Activated T-cell treated with anti-CD3 and anti-CD28 coated beads, Interleukin-2, amount 50 U/mL, for 72 hours (primary cell): ENCODE results near the gene FBXO9. TPM values are rescaled to one million over a fixed set of nuclear protein-coding genes. Genes with fewer than 3 reads are reported as not detected.

ENCODE experiments used
- ATAC-seq, 2 donors: fragments of 150-1000 bp; cut with Tn5 transposase; replicated peaks in 1 of 2; 2 replicates each; pipeline ENCODE4 v1.10.0; 2021; ENCODE audit warnings: moderate library complexity in 2 of 2, mild to moderate bottlenecking in 1 of 2
- DNase-seq, 2 donors: peaks; one replicate each; pipeline ENCODE4 v3.0.0; 2021 to 2022; ENCODE audit warnings: mixed read lengths in 1 of 2
- H3K27ac Mint-ChIP-seq: one replicate; pipeline ENCODE4 v1.8.0; 2022; ENCODE audit warnings: mild to moderate bottlenecking, moderate library complexity, mixed read lengths
- H3K27me3 Mint-ChIP-seq: one replicate; pipeline ENCODE4 v1.8.0; 2022; ENCODE audit warnings: low read depth, mixed read lengths
- H3K36me3 Mint-ChIP-seq, 2 donors: one replicate each; pipeline ENCODE4 v1.8.0; 2022; ENCODE audit warnings: mixed read lengths in 2 of 2, mild to moderate bottlenecking in 1 of 2; ENCODE audit not compliant: insufficient read depth in 2 of 2
- H3K4me1 Mint-ChIP-seq: one replicate; pipeline ENCODE4 v1.8.0; 2022; ENCODE audit warnings: low read depth, mixed read lengths
- H3K4me3 Mint-ChIP-seq, 2 donors: one replicate each; pipeline ENCODE4 v1.8.0; 2022; ENCODE audit warnings: mild to moderate bottlenecking in 2 of 2, mixed read lengths in 2 of 2, moderate library complexity in 2 of 2
- H3K9me3 Mint-ChIP-seq, 2 donors: one replicate each; pipeline ENCODE4 v1.8.0; 2022; ENCODE audit warnings: mixed read lengths in 2 of 2
- total RNA-seq, 2 donors: library from RNA; stranded (reverse); gene quantifications; one replicate each; pipeline ENCODE4 v1.2.3, GENCODE V29; 2022

Gene FBXO9
- total RNA-seq, 2 donors from 2014 or later: 77.2 to 103 TPM

- ATAC-seq: no peak
- H3K27ac Mint-ChIP-seq: no peak overlapping the region
- no peak overlapping the region for H3K4me3 Mint-ChIP-seq
- peaks cover 6% of the 10 kb centered on the region for H3K27me3 Mint-ChIP-seq
- H3K4me1 Mint-ChIP-seq: peaks cover 6% of the 10 kb centered on the region
- H3K9me3 Mint-ChIP-seq: no peaks in the 10 kb centered on the region
- H3K36me3 Mint-ChIP-seq: no peaks in the 10 kb centered on the region
- DNase-seq: no peak
Observed at GRCh38 chr6:53136000-53136609, 70.9 kb downstream of the FBXO9 start.

DNA sequence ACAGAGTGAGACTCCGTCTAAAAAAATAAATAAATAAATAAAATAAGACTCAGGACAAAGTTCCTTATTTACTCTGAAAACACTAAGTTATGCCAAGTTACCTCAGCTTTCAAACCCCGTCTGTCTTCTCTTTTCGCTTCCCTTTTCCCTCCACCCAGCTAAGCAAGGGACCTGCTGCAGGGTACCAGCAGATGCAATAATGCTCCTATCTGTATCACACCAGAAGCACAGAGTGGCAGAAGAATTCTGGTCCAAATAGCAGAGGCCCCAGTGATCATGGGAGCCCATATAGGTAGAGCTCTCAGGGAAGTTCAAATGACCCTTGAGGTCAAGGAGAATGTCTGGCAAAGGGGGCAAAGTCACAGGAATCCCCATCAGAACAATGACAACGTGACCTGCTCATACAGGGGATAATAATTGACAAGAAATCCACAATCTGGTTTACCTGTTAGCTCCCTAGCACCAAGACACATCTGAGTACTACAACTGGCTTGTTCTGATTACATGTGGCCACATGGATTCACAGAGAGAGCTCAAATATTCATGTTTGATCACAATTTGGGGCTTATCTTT is 74.7 kb downstream of the FBXO9 start:
- Mint-ChIP-seq H3K36me3 (no peaks in the 10 kb centered on the region), H3K27me3 (peaks cover 6% of the 10 kb centered on the region), H3K9me3 (no peaks in the 10 kb centered on the region), H3K4me3 (no peak overlapping the region), H3K4me1 (peaks cover 4% of the 10 kb centered on the region), H3K27ac (no peak overlapping the region)
- ATAC-seq (no peak), DNase-seq (no peak)

DNA sequence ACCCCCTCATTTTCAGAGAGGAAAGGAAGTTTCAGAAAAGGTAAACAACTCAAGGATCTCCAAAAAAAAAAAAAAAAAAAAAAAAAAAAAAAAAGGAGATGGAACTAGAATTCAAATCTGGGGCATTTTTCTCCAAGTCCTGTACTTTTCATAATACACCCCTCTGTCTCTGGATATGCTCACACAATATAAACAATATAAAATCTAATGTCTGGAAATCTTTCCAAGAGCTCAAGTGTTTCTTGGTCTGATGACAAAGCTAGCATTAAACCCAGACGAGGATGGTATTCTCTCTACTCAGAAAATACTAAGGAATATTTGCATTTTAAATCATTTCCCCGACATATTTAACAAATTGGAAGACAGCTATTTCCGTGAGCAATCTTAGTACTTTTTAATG is 77.6 kb downstream of the FBXO9 start:
- no peak overlapping the region for H3K27ac Mint-ChIP-seq
- ATAC-seq (no peak), DNase-seq (no peak)
- peaks cover 5% of the 10 kb centered on the region for H3K4me1 Mint-ChIP-seq
- H3K27me3 Mint-ChIP-seq: peaks cover 6% of the 10 kb centered on the region
- no peaks in the 10 kb centered on the region for H3K9me3 Mint-ChIP-seq
- H3K36me3 Mint-ChIP-seq: no peaks in the 10 kb centered on the region
- no peak overlapping the region for H3K4me3 Mint-ChIP-seq

- ATAC-seq (no peak), DNase-seq (no peak)
- H3K27ac Mint-ChIP-seq: no peak overlapping the region
Observed at GRCh38 chr6:53143710-53144109, 78.5 kb downstream of the FBXO9 start.

DNA sequence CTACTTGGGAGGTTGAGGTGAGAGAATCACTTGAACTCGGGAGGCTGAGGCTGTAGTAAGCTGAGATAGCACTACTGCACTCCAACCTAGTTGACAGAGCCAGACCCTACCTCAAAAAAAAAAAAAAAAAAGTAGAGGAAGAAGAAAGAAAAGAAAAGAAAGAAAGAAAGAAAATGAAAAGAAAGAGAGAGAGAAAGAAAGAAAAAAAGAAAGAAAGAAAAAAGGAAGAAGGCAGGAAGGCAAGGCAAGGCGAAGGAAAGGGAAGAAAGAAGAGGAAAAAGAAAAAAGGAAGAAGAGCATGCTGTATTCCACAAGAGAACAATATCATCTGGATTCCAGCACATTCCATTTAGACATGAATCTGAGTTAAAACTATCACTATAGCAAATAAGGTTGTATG is 79.6 kb downstream of the FBXO9 start:
- ATAC-seq (no peak), DNase-seq (no peak)
- no peak overlapping the region for H3K27ac Mint-ChIP-seq
- H3K9me3 Mint-ChIP-seq: no peaks in the 10 kb centered on the region
- H3K27me3 Mint-ChIP-seq: peaks cover 6% of the 10 kb centered on the region
- H3K4me3 Mint-ChIP-seq: no peak overlapping the region
- peaks cover 5% of the 10 kb centered on the region for H3K4me1 Mint-ChIP-seq
- H3K36me3 Mint-ChIP-seq: no peaks in the 10 kb centered on the region

More at GRCh38 chr6:53143710-53144109, 78.5 kb downstream of the FBXO9 start:
- Mint-ChIP-seq H3K4me3 (no peak overlapping the region), H3K27me3 (peaks cover 6% of the 10 kb centered on the region), H3K36me3 (no peaks in the 10 kb centered on the region), H3K9me3 (no peaks in the 10 kb centered on the region), H3K4me1 (peaks cover 5% of the 10 kb centered on the region)

DNA sequence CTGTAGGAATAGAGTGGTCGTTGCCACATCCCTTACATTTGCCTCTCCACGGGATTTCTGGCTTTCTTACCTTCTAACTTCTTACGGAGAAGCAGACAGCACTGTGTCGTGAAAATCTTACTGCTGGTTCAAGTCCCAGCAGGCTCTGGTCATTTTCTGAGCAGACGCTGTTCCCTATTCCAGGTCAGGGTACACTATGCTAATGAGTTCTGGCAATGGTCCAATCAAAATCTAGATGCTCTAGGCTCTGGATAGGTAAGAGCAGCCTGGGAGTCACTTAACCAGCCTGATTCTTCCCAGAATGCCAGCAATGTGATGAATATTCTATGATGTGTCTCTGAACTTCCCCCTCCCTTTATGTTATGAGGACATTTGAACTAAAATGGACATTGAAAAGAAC is 83.5 kb downstream of the FBXO9 start, which contains the start of gene GCM1:
Gene GCM1 (minus strand): TSS at position 158 of the 400 bp plus-strand sequence. CDS start 3,209 bp downstream, outside the sequence.
- no peak within 1 kb of the TSS for H3K4me3 Mint-ChIP-seq
- H3K27ac Mint-ChIP-seq: no peak within 1 kb of the TSS
- ATAC-seq (no peak), DNase-seq (no peak)
- H3K9me3 Mint-ChIP-seq: no peaks in the 10 kb centered on the region
- H3K4me1 Mint-ChIP-seq: peaks cover 5% of the 10 kb centered on the region
- H3K36me3 Mint-ChIP-seq: no peaks in the 10 kb centered on the region
- H3K27me3 Mint-ChIP-seq: peaks cover 8% of the 10 kb centered on the region

Other genes with a start within 250 kb of the FBXO9 start
- gene GSTA5, start 224.6 kb upstream of the FBXO9 start, total RNA-seq: not detected
- gene GSTA3, start 155.7 kb upstream of the FBXO9 start, total RNA-seq: not detected
- gene GSTA4, start 70.1 kb upstream of the FBXO9 start, total RNA-seq: 10 to 100 TPM; 17.5 to 21.4 TPM
- gene CILK1, start 3.6 kb upstream of the FBXO9 start, total RNA-seq: 10 to 100 TPM; 14.0 to 17.7 TPM
- under 1 TPM; 0.17 to 0.23 TPM for gene GCM1, start 83.4 kb downstream of the FBXO9 start, total RNA-seq